Left ventricle myocardium inferior (tissue), 1 donor: Measurements from ENCODE around the gene TRIAP1. TPM values are rescaled to one million over a fixed set of nuclear protein-coding genes. Genes with fewer than 3 reads are reported as not detected.

Source experiments
- DNase-seq: peaks from one replicate; pipeline ENCODE4 v3.0.0-alpha.2; 2020
- H3K27ac ChIP-seq: fragments of 200-600 bp; replicated peaks from 2 replicates; pipeline ENCODE4 v1.8.0; 2021
- H3K27me3 ChIP-seq: fragments of 200-600 bp; 2 replicates; pipeline ENCODE4 v1.8.0; 2021; ENCODE audit warnings: low read depth
- H3K36me3 ChIP-seq: fragments of 200-600 bp; 2 replicates; pipeline ENCODE4 v1.8.0; 2021
- H3K4me1 ChIP-seq: fragments of 200-600 bp; 2 replicates; pipeline ENCODE4 v1.8.0; 2021
- H3K4me3 ChIP-seq: fragments of 200-600 bp; 2 replicates; pipeline ENCODE4 v1.8.0; 2021; ENCODE audit warnings: mild to moderate bottlenecking, moderate library complexity
- H3K9me3 ChIP-seq: fragments of 200-600 bp; replicated peaks from 2 replicates; pipeline ENCODE4 v1.8.0; 2021
- CTCF ChIP-seq: fragments of 200-600 bp; IDR thresholded peaks from 2 replicates; pipeline ENCODE4 v1.8.0; 2021; ENCODE audit warnings: antibody characterized with exemption, mild to moderate bottlenecking, borderline replicate concordance
- intact Hi-C: fragments of 100-400 bp; cut with micrococcal nuclease; formaldehyde crosslinking; loops from one replicate; pipeline ENCODE4 v1.11.0; 2022
- total RNA-seq: library from RNA; stranded (reverse); fragmentation: NEBNext Ultra II Directional; extraction: Animal tissue kit (Norgen Biotek cat#: 25700); gene quantifications from one replicate; pipeline ENCODE4 v1.2.1, GENCODE V29; 2021
- donor health status: DM: no; HTN: yes; CAD: no; lungs with severe emphysema.

Gene TRIAP1
- total RNA-seq, 1 donor from 2014 or later = 17.9 TPM

GRCh38 chr12:120397824-120398540, 48.2 kb downstream of the TRIAP1 start:
- intact Hi-C loops = no loop called here
- no peak overlapping the region for H3K27ac ChIP-seq
- no peaks in the 10 kb centered on the region for H3K9me3 ChIP-seq
- no peak for DNase-seq
- H3K36me3 ChIP-seq = no peaks in the 10 kb centered on the region
- peaks cover 56% of the 10 kb centered on the region for H3K27me3 ChIP-seq
- H3K4me1 ChIP-seq = no peaks in the 10 kb centered on the region
- no peak overlapping the region for H3K4me3 ChIP-seq
- no peak for TF ChIP-seq CTCF

GRCh38 chr12:120394483-120395367, 51.5 kb downstream of the TRIAP1 start:
- no peaks in the 10 kb centered on the region for H3K36me3 ChIP-seq
- no peak for TF ChIP-seq CTCF
- H3K4me1 ChIP-seq = no peaks in the 10 kb centered on the region
- no peaks in the 10 kb centered on the region for H3K9me3 ChIP-seq
- H3K27me3 ChIP-seq = peaks cover 56% of the 10 kb centered on the region
- intact Hi-C loops = no loop called here
- H3K27ac ChIP-seq = no peak overlapping the region
- no peak for DNase-seq
- no peak overlapping the region for H3K4me3 ChIP-seq

Other genes starting within 250 kb of the TRIAP1 start
- 712 TPM for gene RPLP0, start 245.3 kb downstream of the TRIAP1 start, total RNA-seq
- 59.8 TPM for gene PXN, start 180.7 kb downstream of the TRIAP1 start, total RNA-seq
- gene RNU4-2, start 154.5 kb downstream of the TRIAP1 start, total RNA-seq = 22,484 TPM
- gene RNU4-1, start 153.1 kb downstream of the TRIAP1 start, total RNA-seq = 2,088 TPM
- 6.5 TPM for gene SIRT4, start 144.1 kb downstream of the TRIAP1 start, total RNA-seq
- gene PLA2G1B, start 118.6 kb downstream of the TRIAP1 start, total RNA-seq = not detected
- gene MSI1, start 77.2 kb downstream of the TRIAP1 start, total RNA-seq = 4.8 TPM
- gene COX6A1, start 8.3 kb downstream of the TRIAP1 start, total RNA-seq = 142 TPM
- gene GATC, start 60 bp upstream of the TRIAP1 start, total RNA-seq = 12.0 TPM
- 34.4 TPM for gene SRSF9, start 23.4 kb upstream of the TRIAP1 start, total RNA-seq
- 175 TPM for gene DYNLL1, start 49.7 kb upstream of the TRIAP1 start, total RNA-seq
- gene COQ5, start 82.8 kb upstream of the TRIAP1 start, total RNA-seq = 41.8 TPM
- 274 TPM for gene RNF10, start 88.0 kb upstream of the TRIAP1 start, total RNA-seq
- 48.3 TPM for gene POP5, start 135.0 kb upstream of the TRIAP1 start, total RNA-seq
- gene CABP1, start 194.2 kb upstream of the TRIAP1 start, total RNA-seq = 4.2 TPM
- 120 TPM for gene MLEC, start 240.8 kb upstream of the TRIAP1 start, total RNA-seq